GM23338 (cell line): Measurements from ENCODE around the gene TCF12. TPM values are rescaled to one million over a fixed set of nuclear protein-coding genes. Genes with fewer than 3 reads are reported as not detected.

Experiments used
- ATAC-seq: fragments of 200-7000 bp; cut with Tn5 transposase; 3 replicates; pipeline ENCODE4 v1.9.1; 2020
- DNase-seq: peaks from one replicate; pipeline ENCODE4 v3.0.0-alpha.2; 2015; ENCODE audit warnings: low spot score
- H2AFZ ChIP-seq: fragments of 200-600 bp; sonication (generic); 2 replicates; pipeline ENCODE4 v1.8.0; 2016; ENCODE audit warnings: antibody characterized with exemption, mild to moderate bottlenecking, moderate library complexity
- H3F3A ChIP-seq: fragments of 200-600 bp; sonication (generic); replicated peaks from 2 replicates; pipeline ENCODE4 v1.8.0; 2017; ENCODE audit warnings: antibody characterized with exemption, mixed run types, low read depth
- H3K27ac ChIP-seq: fragments of 200-600 bp; sonication (generic); 2 replicates; pipeline ENCODE4 v1.6.1; 2016; ENCODE audit warnings: low read depth
- H3K27me3 ChIP-seq: fragments of 200-600 bp; sonication (generic); 2 replicates; pipeline ENCODE4 v1.8.0; 2016; ENCODE audit warnings: mild to moderate bottlenecking, mixed run types, moderate library complexity; ENCODE audit not compliant: insufficient read depth
- H3K36me3 ChIP-seq: fragments of 200-600 bp; sonication (generic); 2 replicates; pipeline ENCODE4 v1.8.0; 2016; ENCODE audit warnings: mild to moderate bottlenecking; ENCODE audit not compliant: insufficient read depth
- H3K4me1 ChIP-seq: fragments of 200-600 bp; sonication (generic); 2 replicates; pipeline ENCODE4 v1.8.0; 2016; ENCODE audit warnings: mild to moderate bottlenecking, moderate library complexity; ENCODE audit not compliant: insufficient read depth
- H3K4me2 ChIP-seq: fragments of 200-600 bp; sonication (generic); 2 replicates; pipeline ENCODE4 v1.7.1; 2017; ENCODE audit warnings: mixed run types
- H3K4me3 ChIP-seq: fragments of 200-600 bp; sonication (generic); 2 replicates; pipeline ENCODE4 v1.6.1; 2016; ENCODE audit warnings: mixed run types
- H3K79me2 ChIP-seq: fragments of 200-600 bp; sonication (generic); replicated peaks from 2 replicates; pipeline ENCODE4 v1.8.0; 2017; ENCODE audit warnings: mild to moderate bottlenecking; ENCODE audit not compliant: insufficient read depth
- H3K9me2 ChIP-seq: fragments of 200-600 bp; sonication (generic); 2 replicates; pipeline ENCODE4 v1.8.0; 2017; ENCODE audit not compliant: insufficient read depth
- H4K20me1 ChIP-seq: fragments of 200-600 bp; sonication (generic); replicated peaks from 2 replicates; pipeline ENCODE4 v1.8.0; 2017; ENCODE audit warnings: mild to moderate bottlenecking; ENCODE audit not compliant: insufficient read depth
- H3K27ac Mint-ChIP-seq: 2 replicates; pipeline ENCODE4 v1.8.0; 2020; ENCODE audit warnings: inconsistent platforms, mild to moderate bottlenecking, moderate library complexity, mixed read lengths
- H3K27me3 Mint-ChIP-seq: 3 replicates; pipeline ENCODE4 v1.8.0; 2022; ENCODE audit warnings: low read depth, mild to moderate bottlenecking, moderate library complexity, mixed read lengths, inconsistent platforms; ENCODE audit not compliant: insufficient read depth, poor library complexity
- H3K36me3 Mint-ChIP-seq: 3 replicates; pipeline ENCODE4 v1.8.0; 2021; ENCODE audit warnings: low read depth, mild to moderate bottlenecking, inconsistent platforms, moderate library complexity, mixed read lengths
- H3K4me1 Mint-ChIP-seq: 3 replicates; pipeline ENCODE4 v1.8.0; 2020; ENCODE audit warnings: mild to moderate bottlenecking, inconsistent platforms, mixed read lengths
- H3K4me3 Mint-ChIP-seq: 3 replicates; pipeline ENCODE4 v1.8.0; 2021; ENCODE audit warnings: moderate library complexity, mild to moderate bottlenecking, inconsistent platforms, mixed read lengths
- H3K9me3 Mint-ChIP-seq: 3 replicates; pipeline ENCODE4 v1.8.0; 2020; ENCODE audit warnings: moderate library complexity, mild to moderate bottlenecking, inconsistent platforms, mixed read lengths
- CREB1 ChIP-seq: fragments of 250-450 bp; sonication (Bioruptor Pico); IDR thresholded peaks from 2 replicates; pipeline ENCODE4 v1.5.0; 2020; ENCODE audit warnings: low read depth, mild to moderate bottlenecking, moderate library complexity
- EZH2 ChIP-seq: fragments of 200-600 bp; sonication (generic); IDR thresholded peaks from one replicate; pipeline ENCODE4 v1.8.0; 2017; ENCODE audit warnings: antibody characterized with exemption, mild to moderate bottlenecking, low read depth; ENCODE audit not compliant: unreplicated experiment
- EZH2phosphoT487 ChIP-seq: fragments of 200-600 bp; sonication (generic); IDR thresholded peaks from one replicate; pipeline ENCODE4 v1.8.1; 2018; ENCODE audit warnings: antibody characterized with exemption; ENCODE audit not compliant: unreplicated experiment
- JUNB ChIP-seq: IDR thresholded peaks from one replicate; pipeline ENCODE4 v1.6.1; 2016; ENCODE audit warnings: antibody characterized with exemption; ENCODE audit not compliant: unreplicated experiment
- NANOG ChIP-seq: IDR thresholded peaks from 2 replicates; pipeline ENCODE4 v1.6.1; 2016; ENCODE audit warnings: antibody characterized with exemption, borderline replicate concordance
- POLR2AphosphoS5 ChIP-seq: IDR thresholded peaks from 2 replicates; pipeline ENCODE4 v1.6.1; 2016; ENCODE audit warnings: antibody characterized with exemption, low read depth
- ZNF114 ChIP-seq: fragments of 250-450 bp; sonication (Bioruptor Pico); IDR thresholded peaks from 2 replicates; pipeline ENCODE4 v1.5.0; 2020; ENCODE audit warnings: mild to moderate bottlenecking, moderate library complexity
- polyA plus RNA-seq: library from polyadenylated mRNA; unstranded; fragments of >200 nt; fragmentation: Nextera tagmentation; extraction: Ambion mirVana; gene quantifications from 2 replicates; pipeline ENCODE4 v1.2.1, GENCODE V29; 2016
- total RNA-seq: library from RNA; depleted of rRNA; stranded (reverse); fragments of >200 nt; shearing (Covaris generic); gene quantifications from 2 replicates; pipeline ENCODE4 v1.2.3, GENCODE V29; 2014
- TF ChIP-seq, protein P1 (sequence below), 2 experiments: fragments of 200-600 bp in 1 of 2; sonication (generic) in 1 of 2; conservative IDR thresholded peaks; 2 replicates each; pipeline versions ENCODE4 v1.5.1 to v1.6.1; 2016 to 2017; ENCODE audit warnings: antibody characterized with exemption in 2 of 2, low read depth in 2 of 2, mild to moderate bottlenecking in 2 of 2, moderate library complexity in 1 of 2
- TF ChIP-seq, protein P2 (sequence below): IDR thresholded peaks from one replicate; pipeline ENCODE4 v1.6.1; 2018; ENCODE audit warnings: antibody characterized with exemption; ENCODE audit not compliant: unreplicated experiment
- TF ChIP-seq, protein P3 (sequence below): fragments of 250-450 bp; sonication (Bioruptor Pico); IDR thresholded peaks from 2 replicates; pipeline ENCODE4 v1.5.0; 2020; ENCODE audit warnings: mild to moderate bottlenecking, moderate library complexity

Gene TCF12
- total and polyA plus RNA-seq, 2 experiments from 2014 or later = 27.6 to 104 TPM

DNA sequence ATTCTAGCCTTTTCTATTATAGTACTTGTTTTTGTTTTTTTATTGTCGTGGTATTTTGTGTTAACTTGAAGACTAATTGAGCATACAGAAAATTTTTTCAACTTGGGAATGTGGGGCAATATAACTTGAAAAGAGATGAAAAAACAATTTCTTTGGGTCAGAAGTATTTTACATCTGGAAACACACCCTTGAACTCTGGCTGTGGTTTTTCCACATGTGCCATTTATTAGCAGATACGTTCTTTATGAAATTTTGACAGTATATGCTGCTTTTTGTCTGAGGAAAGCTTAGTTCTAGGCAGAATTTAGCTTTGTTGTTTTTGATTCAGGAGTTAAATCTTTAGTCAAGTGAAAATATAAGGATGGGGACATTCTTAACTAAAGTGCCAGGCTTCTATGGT lies 44.7 kb downstream of the TCF12 start:
- Histone ChIP-seq H3K4me2 (no peak overlapping the region), H4K20me1 (peaks cover 13% of the 10 kb centered on the region), H2AFZ (no peak overlapping the region), H3K27ac (no peak overlapping the region), H3K79me2 (peaks cover 100% of the 10 kb centered on the region), H3K9me2 (no peaks in the 10 kb centered on the region), H3F3A (no peaks in the 10 kb centered on the region), H3K4me1 (peaks cover 37% of the 10 kb centered on the region), H3K27me3 (no peaks in the 10 kb centered on the region), H3K36me3 (no peaks in the 10 kb centered on the region), H3K4me3 (no peak overlapping the region)
- Mint-ChIP-seq H3K27ac (0 out of 2 replicates have a peak overlapping the region, but pooled peaks have one; percentile 34), H3K27me3 (no peaks in the 10 kb centered on the region), H3K9me3 (no peaks in the 10 kb centered on the region), H3K4me3 (no peak overlapping the region), H3K4me1 (peaks cover 39% of the 10 kb centered on the region), H3K36me3 (no peaks in the 10 kb centered on the region)
- TF ChIP-seq POLR2AphosphoS5 (no peak), CREB1 (no peak), NANOG (no peak)
- TF ChIP-seq, protein P1, sequence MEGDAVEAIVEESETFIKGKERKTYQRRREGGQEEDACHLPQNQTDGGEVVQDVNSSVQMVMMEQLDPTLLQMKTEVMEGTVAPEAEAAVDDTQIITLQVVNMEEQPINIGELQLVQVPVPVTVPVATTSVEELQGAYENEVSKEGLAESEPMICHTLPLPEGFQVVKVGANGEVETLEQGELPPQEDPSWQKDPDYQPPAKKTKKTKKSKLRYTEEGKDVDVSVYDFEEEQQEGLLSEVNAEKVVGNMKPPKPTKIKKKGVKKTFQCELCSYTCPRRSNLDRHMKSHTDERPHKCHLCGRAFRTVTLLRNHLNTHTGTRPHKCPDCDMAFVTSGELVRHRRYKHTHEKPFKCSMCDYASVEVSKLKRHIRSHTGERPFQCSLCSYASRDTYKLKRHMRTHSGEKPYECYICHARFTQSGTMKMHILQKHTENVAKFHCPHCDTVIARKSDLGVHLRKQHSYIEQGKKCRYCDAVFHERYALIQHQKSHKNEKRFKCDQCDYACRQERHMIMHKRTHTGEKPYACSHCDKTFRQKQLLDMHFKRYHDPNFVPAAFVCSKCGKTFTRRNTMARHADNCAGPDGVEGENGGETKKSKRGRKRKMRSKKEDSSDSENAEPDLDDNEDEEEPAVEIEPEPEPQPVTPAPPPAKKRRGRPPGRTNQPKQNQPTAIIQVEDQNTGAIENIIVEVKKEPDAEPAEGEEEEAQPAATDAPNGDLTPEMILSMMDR (conservative IDR thresholded peaks at IDR 0.05; ENCODE audit: low read depth in 2 of 2) = no peak
- no peak for ATAC-seq
- no peak for DNase-seq

DNA sequence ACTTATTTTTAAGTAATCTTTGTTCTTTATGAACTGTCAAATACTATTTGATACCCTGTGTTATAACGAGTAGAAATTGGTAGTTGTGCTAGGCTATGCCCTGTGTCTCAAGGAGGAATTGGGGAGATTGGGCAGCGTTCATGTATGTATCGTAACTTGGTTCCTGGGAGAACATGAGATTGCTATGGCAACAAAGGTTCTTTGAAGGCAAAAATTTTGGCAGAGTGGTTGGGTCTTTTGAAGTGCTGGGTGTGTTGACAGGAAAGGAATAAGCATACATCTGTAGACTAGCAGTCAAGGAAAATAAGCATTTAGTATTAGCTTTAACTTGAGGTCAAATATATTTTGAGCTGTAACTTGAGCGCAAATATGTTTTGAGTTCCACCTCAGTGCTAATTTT lies 45.3 kb downstream of the TCF12 start:
- Histone ChIP-seq H3K4me1 (peaks cover 37% of the 10 kb centered on the region), H3K4me2 (0 out of 2 replicates have a peak overlapping the region, but pooled peaks have one; percentile 24), H3K27ac (peak overlapping the region; percentile 26; the same call in 1 of the 2 replicates), H3K36me3 (no peaks in the 10 kb centered on the region), H3K4me3 (no peak overlapping the region), H2AFZ (no peak overlapping the region), H3K79me2 (peaks cover 100% of the 10 kb centered on the region), H3K27me3 (no peaks in the 10 kb centered on the region), H3F3A (no peaks in the 10 kb centered on the region), H3K9me2 (no peaks in the 10 kb centered on the region), H4K20me1 (peaks cover 17% of the 10 kb centered on the region)
- ATAC-seq (no peak), DNase-seq (peak; percentile 29)
- Mint-ChIP-seq H3K27ac (peak overlapping the region; percentile 34; the same call in 1 of the 2 replicates), H3K9me3 (no peaks in the 10 kb centered on the region), H3K4me3 (no peak overlapping the region), H3K27me3 (peaks cover 2% of the 10 kb centered on the region), H3K4me1 (peaks cover 40% of the 10 kb centered on the region; the same call in 2 of the 3 replicates), H3K36me3 (no peaks in the 10 kb centered on the region)
- TF ChIP-seq, protein P2, sequence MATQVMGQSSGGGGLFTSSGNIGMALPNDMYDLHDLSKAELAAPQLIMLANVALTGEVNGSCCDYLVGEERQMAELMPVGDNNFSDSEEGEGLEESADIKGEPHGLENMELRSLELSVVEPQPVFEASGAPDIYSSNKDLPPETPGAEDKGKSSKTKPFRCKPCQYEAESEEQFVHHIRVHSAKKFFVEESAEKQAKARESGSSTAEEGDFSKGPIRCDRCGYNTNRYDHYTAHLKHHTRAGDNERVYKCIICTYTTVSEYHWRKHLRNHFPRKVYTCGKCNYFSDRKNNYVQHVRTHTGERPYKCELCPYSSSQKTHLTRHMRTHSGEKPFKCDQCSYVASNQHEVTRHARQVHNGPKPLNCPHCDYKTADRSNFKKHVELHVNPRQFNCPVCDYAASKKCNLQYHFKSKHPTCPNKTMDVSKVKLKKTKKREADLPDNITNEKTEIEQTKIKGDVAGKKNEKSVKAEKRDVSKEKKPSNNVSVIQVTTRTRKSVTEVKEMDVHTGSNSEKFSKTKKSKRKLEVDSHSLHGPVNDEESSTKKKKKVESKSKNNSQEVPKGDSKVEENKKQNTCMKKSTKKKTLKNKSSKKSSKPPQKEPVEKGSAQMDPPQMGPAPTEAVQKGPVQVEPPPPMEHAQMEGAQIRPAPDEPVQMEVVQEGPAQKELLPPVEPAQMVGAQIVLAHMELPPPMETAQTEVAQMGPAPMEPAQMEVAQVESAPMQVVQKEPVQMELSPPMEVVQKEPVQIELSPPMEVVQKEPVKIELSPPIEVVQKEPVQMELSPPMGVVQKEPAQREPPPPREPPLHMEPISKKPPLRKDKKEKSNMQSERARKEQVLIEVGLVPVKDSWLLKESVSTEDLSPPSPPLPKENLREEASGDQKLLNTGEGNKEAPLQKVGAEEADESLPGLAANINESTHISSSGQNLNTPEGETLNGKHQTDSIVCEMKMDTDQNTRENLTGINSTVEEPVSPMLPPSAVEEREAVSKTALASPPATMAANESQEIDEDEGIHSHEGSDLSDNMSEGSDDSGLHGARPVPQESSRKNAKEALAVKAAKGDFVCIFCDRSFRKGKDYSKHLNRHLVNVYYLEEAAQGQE = no peak
- TF ChIP-seq POLR2AphosphoS5 = no peak
- no peak for TF ChIP-seq EZH2
- no peak for TF ChIP-seq EZH2phosphoT487
- TF ChIP-seq JUNB = no peak
- TF ChIP-seq ZNF114 (CRISPR knock-in tag) = no peak
- TF ChIP-seq CREB1 = no peak
- TF ChIP-seq, protein P3, sequence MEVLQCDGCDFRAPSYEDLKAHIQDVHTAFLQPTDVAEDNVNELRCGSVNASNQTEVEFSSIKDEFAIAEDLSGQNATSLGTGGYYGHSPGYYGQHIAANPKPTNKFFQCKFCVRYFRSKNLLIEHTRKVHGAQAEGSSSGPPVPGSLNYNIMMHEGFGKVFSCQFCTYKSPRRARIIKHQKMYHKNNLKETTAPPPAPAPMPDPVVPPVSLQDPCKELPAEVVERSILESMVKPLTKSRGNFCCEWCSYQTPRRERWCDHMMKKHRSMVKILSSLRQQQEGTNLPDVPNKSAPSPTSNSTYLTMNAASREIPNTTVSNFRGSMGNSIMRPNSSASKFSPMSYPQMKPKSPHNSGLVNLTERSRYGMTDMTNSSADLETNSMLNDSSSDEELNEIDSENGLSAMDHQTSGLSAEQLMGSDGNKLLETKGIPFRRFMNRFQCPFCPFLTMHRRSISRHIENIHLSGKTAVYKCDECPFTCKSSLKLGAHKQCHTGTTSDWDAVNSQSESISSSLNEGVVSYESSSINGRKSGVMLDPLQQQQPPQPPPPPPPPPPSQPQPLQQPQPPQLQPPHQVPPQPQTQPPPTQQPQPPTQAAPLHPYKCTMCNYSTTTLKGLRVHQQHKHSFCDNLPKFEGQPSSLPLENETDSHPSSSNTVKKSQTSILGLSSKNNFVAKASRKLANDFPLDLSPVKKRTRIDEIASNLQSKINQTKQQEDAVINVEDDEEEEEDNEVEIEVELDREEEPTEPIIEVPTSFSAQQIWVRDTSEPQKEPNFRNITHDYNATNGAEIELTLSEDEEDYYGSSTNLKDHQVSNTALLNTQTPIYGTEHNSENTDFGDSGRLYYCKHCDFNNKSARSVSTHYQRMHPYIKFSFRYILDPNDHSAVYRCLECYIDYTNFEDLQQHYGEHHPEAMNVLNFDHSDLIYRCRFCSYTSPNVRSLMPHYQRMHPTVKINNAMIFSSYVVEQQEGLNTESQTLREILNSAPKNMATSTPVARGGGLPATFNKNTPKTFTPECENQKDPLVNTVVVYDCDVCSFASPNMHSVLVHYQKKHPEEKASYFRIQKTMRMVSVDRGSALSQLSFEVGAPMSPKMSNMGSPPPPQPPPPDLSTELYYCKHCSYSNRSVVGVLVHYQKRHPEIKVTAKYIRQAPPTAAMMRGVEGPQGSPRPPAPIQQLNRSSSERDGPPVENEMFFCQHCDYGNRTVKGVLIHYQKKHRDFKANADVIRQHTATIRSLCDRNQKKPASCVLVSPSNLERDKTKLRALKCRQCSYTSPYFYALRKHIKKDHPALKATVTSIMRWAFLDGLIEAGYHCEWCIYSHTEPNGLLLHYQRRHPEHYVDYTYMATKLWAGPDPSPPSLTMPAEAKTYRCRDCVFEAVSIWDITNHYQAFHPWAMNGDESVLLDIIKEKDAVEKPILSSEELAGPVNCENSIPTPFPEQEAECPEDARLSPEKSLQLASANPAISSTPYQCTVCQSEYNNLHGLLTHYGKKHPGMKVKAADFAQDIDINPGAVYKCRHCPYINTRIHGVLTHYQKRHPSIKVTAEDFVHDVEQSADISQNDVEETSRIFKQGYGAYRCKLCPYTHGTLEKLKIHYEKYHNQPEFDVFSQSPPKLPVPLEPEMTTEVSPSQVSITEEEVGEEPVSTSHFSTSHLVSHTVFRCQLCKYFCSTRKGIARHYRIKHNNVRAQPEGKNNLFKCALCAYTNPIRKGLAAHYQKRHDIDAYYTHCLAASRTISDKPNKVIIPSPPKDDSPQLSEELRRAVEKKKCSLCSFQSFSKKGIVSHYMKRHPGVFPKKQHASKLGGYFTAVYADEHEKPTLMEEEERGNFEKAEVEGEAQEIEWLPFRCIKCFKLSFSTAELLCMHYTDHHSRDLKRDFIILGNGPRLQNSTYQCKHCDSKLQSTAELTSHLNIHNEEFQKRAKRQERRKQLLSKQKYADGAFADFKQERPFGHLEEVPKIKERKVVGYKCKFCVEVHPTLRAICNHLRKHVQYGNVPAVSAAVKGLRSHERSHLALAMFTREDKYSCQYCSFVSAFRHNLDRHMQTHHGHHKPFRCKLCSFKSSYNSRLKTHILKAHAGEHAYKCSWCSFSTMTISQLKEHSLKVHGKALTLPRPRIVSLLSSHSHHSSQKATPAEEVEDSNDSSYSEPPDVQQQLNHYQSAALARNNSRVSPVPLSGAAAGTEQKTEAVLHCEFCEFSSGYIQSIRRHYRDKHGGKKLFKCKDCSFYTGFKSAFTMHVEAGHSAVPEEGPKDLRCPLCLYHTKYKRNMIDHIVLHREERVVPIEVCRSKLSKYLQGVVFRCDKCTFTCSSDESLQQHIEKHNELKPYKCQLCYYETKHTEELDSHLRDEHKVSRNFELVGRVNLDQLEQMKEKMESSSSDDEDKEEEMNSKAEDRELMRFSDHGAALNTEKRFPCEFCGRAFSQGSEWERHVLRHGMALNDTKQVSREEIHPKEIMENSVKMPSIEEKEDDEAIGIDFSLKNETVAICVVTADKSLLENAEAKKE (CRISPR knock-in tag) = no peak
- no peak for TF ChIP-seq NANOG
